Endothelial cell of umbilical vein (primary cell): Measurements from ENCODE around the gene AGBL4.

ENCODE experiments used
- CTCF ChIP-seq, 2 donors: IDR thresholded peaks; 1 replicate in 1 of 2; 2 replicates in 1 of 2; pipeline ENCODE4 v1.5.1; 2011; ENCODE audit warnings: low read length in 2 of 2, mild to moderate bottlenecking in 2 of 2, moderate library complexity in 2 of 2, control low read depth in 1 of 2, inconsistent platforms in 1 of 2, low read depth in 1 of 2; ENCODE audit not compliant: insufficient read depth in 1 of 2; ENCODE audit errors: extremely low read depth in 1 of 2
- EZH2 ChIP-seq: IDR thresholded peaks from 2 replicates; pipeline ENCODE4 v1.6.1; 2012; ENCODE audit warnings: borderline replicate concordance, low read depth, mild to moderate bottlenecking, moderate library complexity, low read length, inconsistent platforms; ENCODE audit not compliant: severe bottlenecking

GRCh38 chr1:48603222-48603621 lies 1420.5 kb downstream of the AGBL4 start:
- no peak for TF ChIP-seq CTCF (IDR thresholded peaks at IDR 0.05; ENCODE audit: extremely low read depth in 1 of 2, insufficient read depth in 1 of 2, low read depth in 1 of 2, low read length in 2 of 2)
- TF ChIP-seq EZH2 = no peak
